HG03457 (cell line): ENCODE results near the gene PLA2G4A.

Experiments
- ATAC-seq: cut with Tn5 transposase; IDR thresholded peaks from one replicate; pipeline ENCODE4 v1.9.1; 2021; ENCODE audit warnings: moderate number of reproducible peaks; ENCODE audit not compliant: unreplicated experiment

PLA2G4A gene

GRCh38 chr1:186831168-186831567, 2.4 kb downstream of the PLA2G4A start:
- ATAC-seq, result no peak

- no peak for ATAC-seq
Observed at GRCh38 chr1:186834399-186834958, 5.7 kb downstream of the PLA2G4A start.

- ATAC-seq, result no peak
Observed at GRCh38 chr1:186835448-186835847, 6.7 kb downstream of the PLA2G4A start.

GRCh38 chr1:186837806-186838205, 9.1 kb downstream of the PLA2G4A start:
- ATAC-seq, result no peak

GRCh38 chr1:186838380-186839040, 9.8 kb downstream of the PLA2G4A start:
- no peak for ATAC-seq

GRCh38 chr1:186839041-186839400, 10.3 kb downstream of the PLA2G4A start:
- no peak for ATAC-seq

GRCh38 chr1:186841599-186841998, 12.8 kb downstream of the PLA2G4A start:
- no peak for ATAC-seq

GRCh38 chr1:186842547-186842946, 13.8 kb downstream of the PLA2G4A start:
- ATAC-seq, result no peak

- ATAC-seq, result no peak
Observed at GRCh38 chr1:186843226-186843625, 14.5 kb downstream of the PLA2G4A start.

- ATAC-seq, result no peak
Observed at GRCh38 chr1:186843931-186844330, 15.2 kb downstream of the PLA2G4A start.

GRCh38 chr1:186845576-186846210, 16.9 kb downstream of the PLA2G4A start:
- no peak for ATAC-seq

- no peak for ATAC-seq
Observed at GRCh38 chr1:186848509-186849130, 19.9 kb downstream of the PLA2G4A start.

- ATAC-seq, result peak; percentile 94
Observed at GRCh38 chr1:186849271-186849671, 20.5 kb downstream of the PLA2G4A start.

- ATAC-seq, result peak; percentile 34
Observed at GRCh38 chr1:186849826-186850225, 21.1 kb downstream of the PLA2G4A start.

GRCh38 chr1:186854102-186854501, 25.4 kb downstream of the PLA2G4A start:
- no peak for ATAC-seq

GRCh38 chr1:186858923-186859322, 30.2 kb downstream of the PLA2G4A start:
- no peak for ATAC-seq

GRCh38 chr1:186859995-186860394, 31.2 kb downstream of the PLA2G4A start:
- ATAC-seq, result no peak

GRCh38 chr1:186864296-186864695, 35.5 kb downstream of the PLA2G4A start:
- no peak for ATAC-seq

GRCh38 chr1:186865253-186865652, 36.5 kb downstream of the PLA2G4A start:
- ATAC-seq, result peak; percentile 83

GRCh38 chr1:186865857-186866256, 37.1 kb downstream of the PLA2G4A start:
- no peak for ATAC-seq

GRCh38 chr1:186869526-186870228, 40.9 kb downstream of the PLA2G4A start:
- ATAC-seq, result no peak
